Stimulated activated CD8-positive, alpha-beta memory T cell treated with anti-CD3 and anti-CD28 coated beads, Interleukin-12 subunit alpha, Interleukin-12 subunit beta, amount 100 ng/mL, for 24 hours (primary cell): ENCODE results near the gene ATG16L1.
"Not testable (repeated sequence)": the region's sequence is repeated elsewhere in the genome, so short reads cannot be mapped to it uniquely, and the experiment has no call there.

ENCODE experiments used
- DNase-seq: peaks from one replicate; pipeline ENCODE4 v3.0.0-alpha.2; 2020; ENCODE audit errors: extremely low read depth

The ATG16L1 gene

DNA sequence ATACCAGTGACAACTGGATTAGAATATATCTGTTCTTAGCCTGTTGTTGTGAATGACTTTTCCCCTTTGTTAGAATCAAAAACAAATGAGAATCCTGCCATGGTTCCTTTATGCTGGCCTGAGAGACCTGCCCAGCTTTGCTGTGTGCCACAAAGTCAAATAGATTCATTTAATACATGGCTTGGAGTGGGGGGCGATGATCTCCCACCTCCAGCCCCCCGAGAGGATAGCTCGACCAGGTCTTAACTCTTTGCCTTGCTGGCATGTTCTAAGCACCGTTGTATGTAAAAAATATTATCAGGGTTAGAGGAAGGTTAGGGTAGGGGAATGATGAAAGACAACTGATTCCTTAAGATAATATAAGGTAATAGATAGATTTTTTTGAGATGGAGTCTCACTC, 80.7 kb downstream of the ATG16L1 start:
- DNase-seq, result no peak

DNA sequence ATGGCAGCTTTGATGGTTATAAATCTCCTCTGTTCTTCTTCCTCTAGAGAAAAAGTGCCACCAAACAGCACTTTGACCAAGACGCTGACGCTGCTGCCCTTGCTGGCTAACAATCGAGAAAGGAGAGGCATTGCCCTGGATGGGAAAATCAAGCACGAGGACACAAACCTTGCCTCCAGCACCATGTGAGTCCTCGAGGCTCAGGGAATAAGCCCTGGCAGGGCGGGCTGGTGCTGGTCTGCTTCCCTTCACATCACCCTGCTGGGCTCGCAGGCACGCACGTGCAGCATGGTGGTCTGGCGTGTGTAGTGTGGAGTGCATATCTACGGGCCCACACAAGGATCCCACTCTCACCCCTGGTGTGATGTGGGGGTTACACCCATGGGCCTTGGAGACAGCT, 83.4 kb downstream of the ATG16L1 start:
- DNase-seq, result no peak

DNA sequence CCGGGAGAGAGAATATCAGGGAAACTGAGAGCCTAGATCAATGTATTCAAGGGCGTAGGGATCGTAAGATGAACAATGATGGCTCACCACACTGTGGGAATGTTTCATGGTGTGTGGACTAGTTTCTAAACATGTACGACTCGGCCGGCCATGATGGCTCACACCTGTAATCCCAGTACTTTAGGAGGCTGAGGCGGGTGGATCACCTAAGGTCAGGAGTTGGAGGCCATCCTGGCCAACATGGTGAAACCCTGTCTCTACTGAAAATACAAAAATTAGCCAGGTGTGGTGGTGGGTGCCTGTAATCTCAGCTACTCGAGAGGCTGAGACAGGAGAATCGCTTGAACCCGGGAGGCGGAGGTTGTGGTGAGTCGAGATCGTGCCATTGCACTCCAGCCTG, 84.6 kb downstream of the ATG16L1 start:
- DNase-seq, result not testable (repeated sequence)

DNA sequence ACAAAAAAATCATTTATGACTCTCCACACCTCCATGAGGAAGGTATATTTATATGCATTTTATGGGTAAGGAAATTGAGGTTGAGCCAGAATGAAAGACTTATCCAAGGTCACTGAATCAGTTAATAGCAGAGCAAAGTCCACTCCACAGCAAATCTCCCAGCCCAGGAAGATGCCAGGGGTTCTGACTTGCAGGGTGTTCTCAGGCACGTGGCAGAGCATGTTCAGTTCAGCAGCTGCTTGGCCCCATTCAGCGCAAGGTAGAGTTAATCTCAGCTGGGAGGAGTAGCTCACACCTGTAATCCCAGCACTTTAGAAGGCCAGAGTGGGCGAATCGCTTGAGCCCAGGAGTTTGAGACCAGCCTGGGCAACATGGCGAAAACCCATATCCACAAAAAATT, 85.1 kb downstream of the ATG16L1 start:
- no peak for DNase-seq

DNA sequence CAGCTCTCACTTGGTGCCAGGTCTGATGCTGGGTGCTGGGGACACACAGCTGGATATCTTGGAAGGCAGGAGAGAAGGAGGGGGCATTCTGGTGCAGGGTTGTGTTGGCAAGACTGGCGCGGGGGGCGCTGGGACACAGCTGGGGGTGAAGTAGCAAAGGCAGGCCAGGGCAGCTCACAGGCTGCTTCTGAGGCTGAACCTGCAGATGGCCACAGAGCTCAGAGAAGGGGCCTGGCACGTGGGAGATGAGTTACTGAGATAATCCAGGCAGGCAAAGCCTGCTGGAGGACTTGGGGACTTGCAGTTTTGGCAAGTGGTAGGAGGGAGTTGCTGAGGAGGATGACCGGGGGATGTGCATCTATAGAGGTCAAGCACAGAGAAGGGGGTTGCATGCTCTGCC, 86.6 kb downstream of the ATG16L1 start:
- DNase-seq, result no peak

DNA sequence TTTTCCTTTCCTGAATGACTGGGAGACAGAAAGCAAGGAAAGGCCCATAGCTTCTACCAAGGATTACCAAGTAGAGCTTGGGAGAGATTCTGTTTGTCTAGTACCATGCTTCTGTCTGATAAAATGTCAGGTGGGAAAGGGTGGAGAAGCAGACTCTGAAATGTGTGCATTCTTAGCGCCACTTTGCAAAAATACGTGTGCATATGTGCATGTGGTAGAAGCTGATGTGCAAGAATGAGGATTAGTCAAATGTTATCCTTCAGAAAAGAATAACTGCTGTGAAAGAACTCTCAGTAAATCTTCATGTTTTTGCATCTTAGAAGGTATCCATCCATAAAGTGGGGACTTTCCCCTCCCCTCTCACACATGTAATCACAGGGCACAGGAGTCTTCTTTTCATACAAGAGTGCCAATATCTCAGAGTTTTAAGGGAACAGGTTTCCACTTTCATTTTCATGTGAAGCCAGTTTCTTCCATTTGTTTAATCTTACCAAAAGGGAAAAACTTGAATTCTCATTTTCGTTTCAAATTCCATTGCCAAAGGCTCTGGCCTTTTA, 87.4 kb downstream of the ATG16L1 start:
- DNase-seq, result no peak

DNA sequence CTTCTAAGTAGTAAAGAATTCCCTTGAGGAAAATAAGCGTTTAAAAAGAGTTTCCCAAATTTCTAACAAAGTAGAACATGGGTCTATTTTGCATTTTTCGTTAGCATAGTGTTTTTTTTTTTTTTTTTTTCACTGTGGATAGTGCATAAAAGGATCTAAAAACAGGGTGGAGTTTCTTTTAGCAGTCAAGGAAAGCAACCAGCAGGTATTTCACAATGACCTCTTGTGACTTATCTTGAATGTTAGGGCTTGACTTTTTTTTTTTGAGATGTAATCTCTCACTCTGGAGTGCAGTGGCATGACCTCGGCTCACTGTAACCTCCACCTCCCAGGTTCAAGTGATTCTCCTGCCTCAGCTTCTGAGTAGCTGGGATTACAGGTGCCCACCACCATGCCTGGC, 88.0 kb downstream of the ATG16L1 start:
- no peak for DNase-seq

DNA sequence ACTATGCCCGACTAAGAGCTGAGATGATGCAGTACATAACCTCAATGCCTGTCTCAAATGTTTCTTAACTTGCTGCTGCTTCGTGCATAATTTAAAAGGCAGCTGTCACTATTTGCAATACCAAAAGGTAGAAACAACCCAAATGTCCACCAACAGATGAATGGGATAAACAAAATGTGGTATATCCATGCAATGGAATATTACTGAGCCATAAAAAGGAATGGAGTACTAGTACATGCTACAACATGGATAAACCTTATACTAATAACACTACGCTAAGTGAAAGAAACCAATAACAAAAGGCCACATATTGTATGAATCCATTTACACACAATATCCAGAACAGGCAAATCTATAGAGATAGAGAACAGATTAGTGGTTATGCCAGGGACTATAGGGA, 89.8 kb downstream of the ATG16L1 start:
- DNase-seq, result no peak

DNA sequence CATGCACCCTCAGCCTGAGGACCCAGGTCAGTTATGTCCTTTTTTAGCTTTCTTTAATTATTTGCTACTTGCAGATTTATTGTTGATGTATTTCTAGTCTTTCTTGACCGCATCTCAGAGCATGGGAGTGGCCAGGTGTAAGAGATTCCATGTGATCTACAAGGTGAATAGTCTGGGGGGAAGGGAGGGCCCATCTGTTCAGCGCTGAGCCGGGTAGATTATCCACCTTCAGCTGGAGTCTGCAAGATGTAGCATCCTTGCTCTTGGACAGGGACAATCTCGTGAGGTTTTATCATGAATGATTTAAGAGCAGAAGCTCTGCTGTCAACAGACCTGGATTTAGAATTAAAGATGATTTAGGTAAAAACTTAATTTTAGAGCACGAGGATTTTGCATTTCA, 90.8 kb downstream of the ATG16L1 start:
- no peak for DNase-seq

DNA sequence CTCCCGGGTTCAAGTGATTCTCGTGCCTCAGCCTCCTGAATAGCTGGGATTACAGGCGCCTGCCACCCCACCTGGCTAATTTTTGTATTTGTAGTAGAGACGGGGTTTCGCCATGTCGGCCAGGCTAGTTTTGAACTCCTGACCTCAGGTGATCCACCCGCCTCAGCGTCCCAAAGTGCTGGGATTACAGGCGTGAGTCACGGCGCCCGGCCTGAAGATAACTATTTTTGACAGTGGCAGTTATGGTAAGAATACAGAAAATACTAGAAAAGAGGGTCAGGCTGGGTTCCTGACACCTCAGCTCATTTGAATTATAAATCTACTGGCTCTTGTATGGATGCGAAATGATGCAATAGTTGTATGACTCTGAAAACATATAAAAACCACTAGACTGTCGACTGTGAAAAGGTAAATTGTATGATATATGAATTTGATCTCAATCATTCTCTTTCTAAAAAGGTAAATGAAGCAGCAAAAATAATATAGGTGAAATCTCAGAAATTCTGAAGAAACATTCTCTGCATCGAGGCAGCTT, 91.8 kb downstream of the ATG16L1 start:
- DNase-seq, result no peak
